Right renal pelvis (tissue), 4 donors: ENCODE measurements around the gene CEL. TPM values are rescaled to one million over a fixed set of nuclear protein-coding genes. Genes with fewer than 3 reads are reported as not detected.

Experiments
- DNase-seq, 4 donors: peaks; one replicate each; pipeline ENCODE4 v3.0.0-alpha.2; 2013; ENCODE audit warnings: low read depth in 4 of 4, low spot score in 3 of 4, missing footprints in 1 of 4
- polyA plus RNA-seq, 4 donors: library from polyadenylated mRNA; unstranded; fragments of 120-200 nt; gene quantifications; one replicate each; pipeline ENCODE4 v1.2.1, GENCODE V29; 2013; ENCODE audit not compliant: insufficient read length in 4 of 4

The CEL gene
- polyA plus RNA-seq, 4 donors, result 3.3 to 5.4 (median 4.6) TPM

GRCh38 chr9:133101356-133102189 lies 39.8 kb downstream of the CEL start:
- no peak for DNase-seq

- DNase-seq, result no peak
Measured at GRCh38 chr9:133102190-133103021, 40.6 kb downstream of the CEL start.

GRCh38 chr9:133103183-133103986 lies 41.6 kb downstream of the CEL start:
- DNase-seq, result no peak

GRCh38 chr9:133103987-133104505 lies 42.3 kb downstream of the CEL start:
- no peak for DNase-seq

- no peak for DNase-seq
Measured at GRCh38 chr9:133104718-133105460, 43.1 kb downstream of the CEL start.

- no peak for DNase-seq
Measured at GRCh38 chr9:133105461-133105770, 43.6 kb downstream of the CEL start.

GRCh38 chr9:133106511-133107244 lies 44.9 kb downstream of the CEL start:
- DNase-seq, result no peak

- no peak for DNase-seq
Measured at GRCh38 chr9:133107245-133107722, 45.5 kb downstream of the CEL start.

- DNase-seq, result no peak
Measured at GRCh38 chr9:133107961-133108793, 46.4 kb downstream of the CEL start.

GRCh38 chr9:133108794-133109641 lies 47.2 kb downstream of the CEL start:
- DNase-seq, result no peak

- no peak for DNase-seq
Measured at GRCh38 chr9:133109931-133110650, 48.3 kb downstream of the CEL start.

- no peak for DNase-seq
Measured at GRCh38 chr9:133111808-133112662, 50.3 kb downstream of the CEL start.

- DNase-seq, result no peak
Measured at GRCh38 chr9:133112663-133113026, 50.9 kb downstream of the CEL start.

- no peak for DNase-seq
Measured at GRCh38 chr9:133113163-133113948, 51.6 kb downstream of the CEL start.
